ENCODE results near the gene E2F1. TPM values are rescaled to one million over a fixed set of nuclear protein-coding genes. Genes with fewer than 3 reads are reported as not detected.
A peak's percentile ranks its signal among the peaks of the same experiment; 100 is the strongest.

The E2F1 gene
- total RNA-seq, 1 experiment from 2014 or later = 44.2 TPM

GRCh38 chr20:33674294-33675135 is 11.7 kb downstream of the E2F1 start, which contains the start of gene NECAB3:
Gene NECAB3, minus strand, starts transcription at chr20:33674428. Its CDS starts 76 bp downstream, at chr20:33674352.
- peaks cover 27% of the 10 kb centered on the region for H3K36me3 Mint-ChIP-seq
- H3K27me3 Mint-ChIP-seq (ENCODE audit: low read depth) = no peaks in the 10 kb centered on the region; the same call in 1 of the 2 replicates
- CTCF ChIA-PET = interaction anchor here (0.6 to 1.3 kb wide), 2 partner anchors 11 to 58 kb away, joined by 3 to 4 read pairs; partner anchors contain the start of gene ZNF341
- H3K4me3 Mint-ChIP-seq = peak within 1 kb of the TSS; percentile 92
- POLR2A ChIA-PET = no interaction called here
- ATAC-seq (peak; percentile 79), DNase-seq (ENCODE audit: low spot score) (peak; percentile 78)
- TF ChIP-seq PRRX2 (CRISPR knock-in tag; IDR thresholded peaks at IDR 0.05) (peak; percentile 8; the same call in 1 of the 2 replicates), GABPB1 (CRISPR knock-in tag; IDR thresholded peaks at IDR 0.05) (0 out of 2 replicates have a peak, but pooled peaks have one; percentile 32), CREM (CRISPR knock-in tag; IDR thresholded peaks at IDR 0.05) (peak; percentile 57; the same call in 1 of the 2 replicates), MAX (CRISPR knock-in tag; IDR thresholded peaks at IDR 0.05) (peak; percentile 43; the same call in 1 of the 2 replicates), EMX1 (CRISPR knock-in tag; IDR thresholded peaks at IDR 0.05) (peak; percentile 82; the same call in 1 of the 2 replicates), E2F1 (CRISPR knock-in tag; IDR thresholded peaks at IDR 0.05) (no peak), AR (CRISPR knock-in tag; IDR thresholded peaks at IDR 0.05) (no peak), TEAD1 (CRISPR knock-in tag; IDR thresholded peaks at IDR 0.05) (peak; percentile 59; the same call in 1 of the 2 replicates), NFATC4 (CRISPR knock-in tag; IDR thresholded peaks at IDR 0.05) (0 out of 2 replicates have a peak, but pooled peaks have one; percentile 8), CREB1 (CRISPR knock-in tag; IDR thresholded peaks at IDR 0.05) (no peak), SP1 (CRISPR knock-in tag; conservative IDR thresholded peaks at IDR 0.05) (peak; percentile 76), KAT7 (CRISPR knock-in tag; IDR thresholded peaks at IDR 0.05; ENCODE audit: borderline replicate concordance) (no peak), FOXK1 (CRISPR knock-in tag; IDR thresholded peaks at IDR 0.05) (no peak), ARID4B (CRISPR knock-in tag; IDR thresholded peaks at IDR 0.05; ENCODE audit: borderline replicate concordance) (0 out of 2 replicates have a peak, but pooled peaks have one; percentile 20)
- no peaks in the 10 kb centered on the region for H3K9me3 Mint-ChIP-seq
- H3K4me1 Mint-ChIP-seq = peaks cover 31% of the 10 kb centered on the region
- peak within 1 kb of the TSS; percentile 69 for H3K27ac Mint-ChIP-seq

Data from WTC11 (cell line).